ENCODE data around the gene PYGL. TPM values are rescaled to one million over a fixed set of nuclear protein-coding genes. Genes with fewer than 3 reads are reported as not detected.
"Not testable (repeated sequence)": the region's sequence is repeated elsewhere in the genome, so short reads cannot be mapped to it uniquely, and the experiment has no call there.

PYGL gene
- total RNA-seq, 1 donor from 2014 or later = 61.2 TPM

GRCh38 chr14:50924843-50925242, 19.4 kb downstream of the PYGL start:
- no peak for DNase-seq

DNA sequence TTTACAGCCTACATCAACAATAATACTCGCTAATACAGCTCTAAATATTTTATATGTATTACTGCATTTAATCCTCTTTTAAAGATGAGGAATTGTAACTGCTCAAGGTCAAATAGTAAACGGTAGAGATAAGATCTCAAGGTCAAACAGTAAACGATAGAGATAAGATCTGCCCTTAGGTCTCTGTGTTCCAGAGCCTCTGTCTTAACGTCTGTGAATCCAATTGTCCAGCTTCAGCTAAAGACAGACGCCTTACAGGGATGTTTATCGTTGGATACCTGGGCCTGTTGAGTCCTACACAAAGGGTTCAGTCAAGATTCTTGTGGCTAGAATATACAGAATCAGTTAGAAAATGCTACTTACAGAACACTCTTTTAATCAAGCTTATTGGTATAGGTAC, 20.0 kb downstream of the PYGL start:
- no peak for DNase-seq

DNA sequence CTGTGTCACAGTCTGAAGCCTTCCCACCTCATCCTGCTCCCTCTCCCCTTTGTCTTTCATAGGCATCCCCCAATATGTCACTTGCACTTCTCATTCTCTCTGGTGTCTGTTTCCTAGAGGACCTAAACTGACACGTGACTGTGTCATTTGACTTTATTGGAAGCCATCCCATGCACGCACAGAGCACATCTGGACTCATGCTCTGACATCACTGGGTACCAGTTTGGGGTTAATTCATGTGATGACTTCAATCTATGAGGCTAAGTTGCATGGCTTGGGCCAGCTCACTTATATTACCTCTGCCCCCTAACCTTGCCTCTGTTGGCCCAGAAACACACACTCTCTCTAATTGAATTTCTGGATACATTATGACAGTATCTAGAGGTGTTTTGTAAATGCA, 21.5 kb downstream of the PYGL start:
- no peak for DNase-seq

- DNase-seq = no peak
Observed at GRCh38 chr14:50920482-50921230, 23.6 kb downstream of the PYGL start.

GRCh38 chr14:50919524-50919923, 24.8 kb downstream of the PYGL start:
- DNase-seq = not testable (repeated sequence)

DNA sequence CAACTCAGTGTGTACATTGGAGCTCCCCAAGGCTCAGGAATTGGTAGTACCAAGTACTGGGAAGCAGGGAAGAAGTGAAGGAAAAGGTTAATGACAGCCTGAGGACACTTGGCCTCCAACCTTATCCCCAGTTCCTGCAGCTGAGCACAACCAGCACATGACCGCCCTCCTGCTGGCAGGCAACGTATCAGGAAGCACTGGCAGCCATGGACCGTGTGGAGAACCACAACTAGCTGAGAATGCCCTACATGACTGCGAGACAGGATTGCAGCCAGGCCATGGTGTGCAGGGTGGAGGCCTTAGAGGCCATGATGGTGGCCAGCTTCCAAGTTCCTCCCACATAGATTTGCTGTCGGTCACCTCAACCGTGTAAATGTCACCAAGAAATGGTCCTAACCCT, 26.8 kb downstream of the PYGL start:
- no peak for DNase-seq

DNA sequence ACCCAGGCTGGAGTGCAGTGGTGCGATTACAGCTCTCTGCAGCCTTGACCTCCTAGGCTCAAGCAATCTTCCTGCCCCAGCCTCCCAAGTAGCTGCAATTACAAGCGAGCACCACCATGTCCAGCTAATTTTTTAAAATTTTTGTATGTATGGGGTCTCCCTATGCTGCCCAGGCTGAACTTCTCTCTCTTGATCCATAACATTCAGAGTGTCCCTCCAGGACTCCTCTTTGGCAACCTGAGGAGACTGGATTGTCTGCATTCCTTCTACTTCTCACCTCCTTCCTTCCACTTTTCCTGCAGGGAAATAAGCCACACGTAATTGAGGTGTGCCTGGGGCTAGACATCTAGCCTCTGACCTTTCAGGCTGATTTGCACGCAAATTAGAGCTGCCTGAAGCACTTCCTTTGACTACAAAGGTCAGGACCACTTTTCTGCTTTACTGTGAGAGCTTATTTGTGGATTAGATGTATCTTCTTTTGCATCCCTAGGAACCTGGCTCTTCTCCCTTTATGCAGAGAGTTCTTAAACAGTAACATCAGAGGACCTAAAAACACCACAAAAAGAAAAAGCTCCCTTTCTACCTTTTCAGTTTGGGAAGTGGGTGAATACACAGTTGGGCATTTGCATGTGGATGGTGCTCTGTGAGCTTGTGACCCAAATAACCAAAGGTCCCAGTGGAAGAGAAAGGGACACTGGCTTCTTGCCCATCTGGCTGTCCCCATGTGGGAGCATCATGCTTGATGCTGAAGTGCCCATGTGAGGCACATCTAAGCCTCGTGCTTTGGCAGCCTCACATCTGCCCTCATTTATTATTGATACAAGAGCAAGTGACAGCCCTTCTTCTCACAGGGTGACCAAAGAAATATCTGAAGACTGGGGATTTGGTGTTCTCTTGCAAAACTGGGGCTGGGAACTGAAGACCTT, 33.5 kb downstream of the PYGL start:
- no peak for DNase-seq

DNA sequence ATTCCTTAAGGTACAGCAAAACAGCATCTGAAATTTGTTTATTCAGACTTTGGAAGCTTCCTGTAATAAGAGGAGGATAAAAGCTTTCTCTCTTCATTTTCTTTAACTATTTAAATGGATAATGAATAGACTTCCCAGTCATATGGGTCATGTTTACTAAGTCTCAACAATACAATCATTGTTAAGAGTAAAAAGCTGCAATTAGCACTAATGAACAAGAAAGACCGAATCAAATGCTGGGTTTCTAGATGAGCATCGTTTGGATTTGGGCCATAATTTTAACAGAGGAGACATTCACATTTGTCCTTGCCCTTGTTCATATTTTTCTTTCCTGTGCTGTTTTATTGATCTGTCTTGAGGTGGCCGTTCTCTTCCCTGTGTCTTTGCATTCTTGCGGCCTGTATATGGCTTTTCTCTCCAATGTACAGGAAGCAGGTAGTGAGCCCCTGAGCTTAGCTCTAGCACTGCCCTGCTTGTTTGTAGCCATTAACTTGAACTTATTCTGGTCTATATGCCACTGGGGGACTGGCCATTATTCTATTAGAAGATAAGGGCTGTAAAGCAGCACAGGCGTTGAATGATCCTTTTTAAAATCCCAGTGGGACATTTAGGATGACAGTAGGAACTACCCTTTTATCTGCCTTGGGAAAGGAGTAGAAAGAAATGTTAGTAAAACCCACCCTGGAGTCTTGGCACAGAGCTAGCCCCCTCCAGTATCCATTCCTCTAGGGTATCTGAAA, 37.8 kb downstream of the PYGL start:
- DNase-seq = no peak

DNA sequence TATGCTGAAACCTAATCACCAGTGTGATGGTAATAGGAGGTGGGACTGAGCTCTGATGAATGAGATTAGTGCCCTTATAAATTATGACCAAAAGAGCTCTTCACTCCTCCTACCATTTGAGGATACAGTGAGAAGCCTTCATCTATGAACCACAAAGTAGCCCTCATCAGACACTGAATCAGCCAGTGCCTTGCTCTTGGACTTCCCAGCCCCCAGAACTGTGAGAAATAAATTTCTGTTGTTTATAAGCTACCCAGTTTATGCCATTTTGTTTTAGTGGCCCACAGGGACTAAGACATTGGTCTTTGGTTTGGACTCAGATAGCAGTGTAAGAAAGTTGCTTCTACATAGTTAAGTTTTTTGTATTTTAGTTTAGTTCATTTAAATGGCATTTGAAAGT, 39.6 kb downstream of the PYGL start:
- DNase-seq = no peak

DNA sequence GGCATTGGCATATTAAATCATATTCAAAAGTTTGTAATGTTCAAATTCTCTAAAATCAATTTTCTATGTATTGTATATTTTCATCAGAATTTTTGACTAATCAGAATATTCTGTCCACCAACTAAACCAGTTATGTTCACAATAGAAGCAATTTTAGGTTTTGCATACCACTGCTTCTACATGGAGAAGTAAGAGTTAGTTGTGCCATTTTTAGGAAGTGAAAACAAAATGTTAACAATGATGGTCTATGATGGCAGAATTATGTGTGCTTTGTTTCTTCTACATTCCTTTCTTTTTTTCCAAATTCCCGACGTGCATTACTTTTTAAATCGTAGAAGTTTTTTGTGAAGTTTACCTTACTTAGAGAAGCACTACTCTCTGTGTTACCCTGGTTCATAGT, 42.9 kb downstream of the PYGL start:
- no peak for DNase-seq

DNA sequence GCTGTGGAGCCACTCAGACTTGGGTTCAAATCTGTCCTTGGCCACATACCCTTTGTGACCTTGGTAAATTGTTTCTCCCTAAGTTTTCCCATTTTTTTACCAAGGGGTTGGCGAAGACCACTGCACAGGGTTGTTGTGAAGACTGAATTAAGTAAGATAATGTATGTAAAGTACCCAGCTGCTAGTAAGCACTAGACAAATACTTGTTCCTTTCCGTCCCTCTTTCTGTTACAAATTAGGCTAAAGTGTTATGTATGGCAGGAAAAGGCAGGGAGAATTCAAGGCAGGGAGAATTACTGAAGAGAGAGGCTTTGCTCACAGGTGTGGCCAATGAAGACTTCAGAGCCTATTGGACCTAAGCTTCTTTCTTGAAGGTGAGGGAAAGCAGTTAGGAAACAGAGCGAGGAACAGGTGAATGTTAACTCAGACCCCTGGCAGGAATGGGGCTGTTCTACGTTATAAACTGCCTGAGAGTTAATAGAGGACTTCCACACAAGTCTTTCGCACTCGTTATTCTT, 46.6 kb downstream of the PYGL start:
- no peak for DNase-seq

GRCh38 chr14:50897005-50897404, 47.3 kb downstream of the PYGL start:
- DNase-seq = not testable (repeated sequence)

DNA sequence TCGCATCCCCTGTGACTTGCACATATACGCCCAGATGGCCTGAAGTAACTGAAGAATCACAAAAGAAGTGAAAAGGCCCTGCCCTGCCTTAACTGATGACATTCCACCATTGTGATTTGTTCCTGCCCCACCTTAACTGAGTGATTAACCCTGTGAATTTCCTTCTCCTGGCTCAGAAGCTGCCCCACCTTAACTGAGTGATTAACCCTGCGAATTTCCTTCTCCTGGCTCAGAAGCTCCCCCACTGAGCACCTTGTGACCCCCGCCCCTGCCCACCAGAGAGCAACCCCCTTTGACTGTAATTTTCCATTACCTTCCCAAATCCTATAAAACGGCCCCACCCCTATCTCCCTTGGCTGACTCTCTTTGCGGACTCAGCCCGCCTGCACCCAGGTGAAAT, 47.9 kb downstream of the PYGL start:
- not testable (repeated sequence) for DNase-seq

DNA sequence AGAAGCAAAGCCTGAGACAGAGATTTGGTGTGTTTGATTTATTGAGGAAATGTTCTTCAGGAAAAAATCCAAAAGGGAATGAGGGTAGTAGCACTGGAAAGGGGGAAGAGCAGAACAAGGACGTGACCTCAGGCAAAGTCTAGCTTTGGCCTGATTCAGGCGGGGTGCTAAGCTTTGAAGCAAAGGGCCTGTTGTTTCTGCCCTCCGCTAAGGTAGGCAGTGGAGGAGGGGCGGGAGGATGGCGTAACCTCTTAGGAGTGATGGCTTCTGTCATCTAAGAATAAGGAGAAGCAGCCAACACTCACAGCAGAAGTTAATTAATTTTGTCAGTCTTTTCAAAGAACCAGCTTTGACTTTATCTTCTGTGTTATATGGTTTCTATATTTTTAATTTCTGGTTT, 52.0 kb downstream of the PYGL start:
- no peak for DNase-seq

DNA sequence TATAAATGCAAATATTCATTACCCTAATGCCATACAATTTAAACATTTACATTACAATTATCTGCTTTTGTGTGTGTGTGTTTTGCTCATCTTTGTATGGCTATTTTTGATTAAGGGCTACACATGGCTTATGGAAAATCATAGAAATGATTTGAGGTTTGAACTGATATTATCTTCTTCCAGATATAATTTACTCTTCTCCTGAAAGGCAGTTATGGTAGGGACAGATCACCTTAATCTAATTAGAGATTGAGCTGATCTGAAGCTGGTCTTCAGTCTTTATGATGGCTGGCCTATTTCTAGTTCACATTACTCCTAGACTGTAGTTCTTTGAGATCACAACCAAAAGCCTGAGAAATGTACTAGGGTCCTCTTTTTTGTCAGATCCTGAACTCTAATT, 56.8 kb downstream of the PYGL start:
- no peak for DNase-seq

DNA sequence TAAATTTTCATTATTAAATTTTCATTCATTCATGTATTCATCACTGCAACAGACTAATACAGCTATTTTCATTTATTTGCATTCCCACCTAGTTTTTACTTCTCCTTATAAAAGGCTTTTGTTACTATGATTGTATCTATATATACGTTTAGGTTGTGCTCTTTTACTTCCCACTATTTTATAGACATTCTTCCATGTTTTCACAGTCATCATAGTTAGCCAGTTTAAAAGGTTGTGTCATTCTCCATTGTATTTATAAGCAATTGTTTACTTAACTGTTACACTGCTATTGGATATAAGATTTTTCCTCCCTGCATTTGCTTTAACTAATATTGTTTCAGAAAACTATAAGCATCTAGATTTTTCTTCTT, 60.5 kb downstream of the PYGL start:
- DNase-seq = no peak

- DNase-seq = no peak
Observed at GRCh38 chr14:50882932-50883826, 61.1 kb downstream of the PYGL start.

GRCh38 chr14:50875359-50876070, 68.8 kb downstream of the PYGL start:
- no peak for DNase-seq

DNA sequence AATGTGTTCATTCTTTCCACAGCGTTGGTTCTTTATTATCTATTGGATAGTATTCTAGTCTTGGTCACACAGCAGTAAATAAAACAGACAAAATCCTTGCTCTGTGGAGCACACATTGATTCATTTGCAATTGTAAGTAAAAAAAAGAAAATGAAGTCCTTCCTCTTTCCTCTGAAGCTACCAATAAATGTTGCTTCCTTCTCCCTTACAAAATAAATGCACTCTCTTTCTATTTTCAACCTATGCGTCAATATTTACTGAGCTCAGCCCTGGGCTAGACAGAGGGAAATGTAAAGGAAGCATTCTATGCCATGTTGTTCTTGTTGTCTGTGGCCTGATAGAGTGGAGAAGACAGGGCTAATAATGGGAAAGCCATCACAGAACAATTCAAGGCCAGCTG, 69.5 kb downstream of the PYGL start:
- DNase-seq = no peak

- no peak for DNase-seq
Observed at GRCh38 chr14:50871914-50872732, 72.2 kb downstream of the PYGL start, which contains the start of gene ABHD12B. TSS of gene ABHD12B (plus strand) at chr14:50872053. CDS start at chr14:50872175, 122 bp downstream.
